Measurements from ENCODE around the gene HK2.

The HK2 gene

DNA sequence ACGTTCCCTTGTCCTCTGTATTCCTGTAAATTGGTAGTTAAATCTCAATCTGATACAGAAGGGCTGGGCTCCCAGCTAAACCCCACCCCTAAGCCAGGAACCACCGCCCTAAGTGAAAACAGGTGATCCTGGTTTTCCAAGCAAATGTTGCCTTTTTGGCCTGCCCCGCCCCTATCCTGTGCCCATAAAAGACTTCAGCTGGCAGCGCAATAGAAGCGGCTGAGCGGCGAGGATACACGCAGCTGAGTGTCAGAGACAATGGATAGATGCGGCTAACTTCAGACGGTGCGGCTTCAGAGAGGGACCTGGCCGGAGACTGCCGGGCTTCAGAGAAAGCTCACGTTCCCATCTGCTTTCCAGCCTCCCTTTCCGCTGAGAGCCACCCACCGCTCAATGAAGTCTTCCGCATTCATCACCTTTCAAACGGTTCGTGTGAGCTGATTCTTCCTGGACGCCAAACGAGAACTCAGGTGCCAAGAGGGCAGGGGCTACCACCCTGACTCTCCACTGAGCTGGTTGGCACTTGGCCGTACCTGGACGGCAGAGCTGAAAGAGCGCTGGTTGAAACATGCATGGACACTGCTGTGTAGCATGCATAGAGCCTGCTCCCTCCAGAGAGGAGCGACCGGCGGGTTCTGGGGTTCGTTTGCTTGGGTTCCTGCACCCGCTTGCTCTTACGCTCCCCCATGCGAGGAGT lies 75.0 kb downstream of the HK2 start:
- peaks cover 5% of the 10 kb centered on the region for H3K36me3 Mint-ChIP-seq (ENCODE audit: low read depth)
- no peak overlapping the region for H3K4me3 Mint-ChIP-seq
- H3K27me3 Mint-ChIP-seq: peaks cover 49% of the 10 kb centered on the region
- H3K27ac Mint-ChIP-seq: no peak overlapping the region
- H3K9me3 Mint-ChIP-seq: no peaks in the 10 kb centered on the region
- H3K4me1 Mint-ChIP-seq (ENCODE audit: low read depth): no peaks in the 10 kb centered on the region

GRCh38 chr2:74910245-74910644 lies 76.3 kb downstream of the HK2 start:
- no peak overlapping the region for H3K4me3 Mint-ChIP-seq
- H3K36me3 Mint-ChIP-seq (ENCODE audit: low read depth): peaks cover 5% of the 10 kb centered on the region
- H3K27ac Mint-ChIP-seq: no peak overlapping the region
- peaks cover under 1% of the 10 kb centered on the region for H3K4me1 Mint-ChIP-seq (ENCODE audit: low read depth)
- peaks cover 55% of the 10 kb centered on the region for H3K27me3 Mint-ChIP-seq
- no peaks in the 10 kb centered on the region for H3K9me3 Mint-ChIP-seq

DNA sequence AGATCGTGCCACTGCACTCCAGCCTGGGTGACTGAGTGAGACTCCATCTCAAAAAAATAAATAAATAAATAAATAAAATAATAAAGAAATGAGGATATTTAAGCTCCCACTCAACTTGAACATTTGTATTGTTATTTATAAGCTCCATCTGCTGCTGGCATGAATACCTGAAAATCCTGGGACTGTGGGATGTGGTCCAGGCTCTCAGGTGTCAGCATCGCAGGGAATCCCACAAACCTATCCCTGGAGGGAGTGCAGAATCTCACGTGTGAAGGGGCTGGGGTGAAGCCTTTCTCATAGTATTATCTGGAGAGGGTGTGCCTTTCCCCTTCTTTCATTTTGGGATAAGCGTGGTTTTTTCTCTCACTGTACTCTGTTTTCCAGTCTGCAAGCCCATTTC lies 77.1 kb downstream of the HK2 start:
- H3K36me3 Mint-ChIP-seq (ENCODE audit: low read depth): peaks cover 5% of the 10 kb centered on the region
- no peak overlapping the region for H3K27ac Mint-ChIP-seq
- peaks cover 56% of the 10 kb centered on the region for H3K27me3 Mint-ChIP-seq

DNA sequence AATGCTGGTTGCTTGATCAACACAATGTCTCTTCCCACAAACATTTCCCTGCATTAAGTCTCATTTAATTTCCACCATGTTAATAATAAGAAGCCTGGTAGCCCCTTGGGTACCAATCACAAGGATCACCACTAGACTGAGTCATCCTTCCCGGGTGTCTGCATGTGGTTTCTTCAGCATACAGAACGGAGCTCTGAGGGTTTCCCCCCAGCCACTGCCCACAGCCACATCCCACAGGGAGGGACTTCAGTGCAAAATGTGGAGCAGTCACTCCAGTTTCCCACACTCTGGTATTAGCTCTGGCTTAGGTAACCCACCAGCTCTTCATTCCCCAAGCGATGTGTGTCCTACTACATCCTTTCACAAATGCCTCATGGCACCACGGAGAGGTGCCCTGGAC lies 81.8 kb downstream of the HK2 start:
- Mint-ChIP-seq H3K27me3 (peaks cover 39% of the 10 kb centered on the region), H3K27ac (no peak overlapping the region), H3K4me1 (ENCODE audit: low read depth) (peaks cover 12% of the 10 kb centered on the region), H3K4me3 (no peak overlapping the region), H3K9me3 (no peaks in the 10 kb centered on the region), H3K36me3 (ENCODE audit: low read depth) (no peaks in the 10 kb centered on the region)

More for the DNA sequence above, 77.1 kb downstream of the HK2 start:
- Mint-ChIP-seq H3K4me1 (ENCODE audit: low read depth) (peaks cover 8% of the 10 kb centered on the region), H3K9me3 (no peaks in the 10 kb centered on the region), H3K4me3 (no peak overlapping the region)

DNA sequence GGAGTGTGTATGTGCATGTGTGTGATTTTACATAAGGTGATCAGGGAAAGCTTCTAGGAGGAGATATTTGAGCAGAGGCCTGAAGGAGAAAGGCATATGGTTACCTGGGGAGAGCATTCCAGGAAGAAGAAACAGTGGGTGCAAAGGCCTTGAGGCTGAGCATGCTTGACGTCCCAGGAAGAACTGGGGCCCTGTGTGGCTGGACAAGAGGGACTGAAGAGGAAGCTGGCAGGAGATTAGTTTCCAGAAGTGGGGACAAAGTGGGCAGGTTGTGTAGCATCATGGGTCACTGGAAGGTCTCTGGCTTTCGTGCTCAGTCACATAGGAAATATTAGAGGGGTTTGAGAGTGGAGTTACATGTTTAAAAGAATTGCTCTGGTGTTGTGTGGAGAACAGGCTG lies 82.5 kb downstream of the HK2 start:
- Mint-ChIP-seq H3K4me1 (ENCODE audit: low read depth) (peaks cover 12% of the 10 kb centered on the region), H3K36me3 (ENCODE audit: low read depth) (no peaks in the 10 kb centered on the region), H3K4me3 (no peak overlapping the region), H3K27me3 (peaks cover 35% of the 10 kb centered on the region), H3K9me3 (no peaks in the 10 kb centered on the region), H3K27ac (no peak overlapping the region)

GRCh38 chr2:74917702-74918619 lies 84.0 kb downstream of the HK2 start:
- Mint-ChIP-seq H3K4me1 (ENCODE audit: low read depth) (peaks cover 12% of the 10 kb centered on the region), H3K9me3 (no peaks in the 10 kb centered on the region), H3K27me3 (peaks cover 23% of the 10 kb centered on the region), H3K27ac (no peak overlapping the region), H3K4me3 (no peak overlapping the region), H3K36me3 (ENCODE audit: low read depth) (no peaks in the 10 kb centered on the region)

DNA sequence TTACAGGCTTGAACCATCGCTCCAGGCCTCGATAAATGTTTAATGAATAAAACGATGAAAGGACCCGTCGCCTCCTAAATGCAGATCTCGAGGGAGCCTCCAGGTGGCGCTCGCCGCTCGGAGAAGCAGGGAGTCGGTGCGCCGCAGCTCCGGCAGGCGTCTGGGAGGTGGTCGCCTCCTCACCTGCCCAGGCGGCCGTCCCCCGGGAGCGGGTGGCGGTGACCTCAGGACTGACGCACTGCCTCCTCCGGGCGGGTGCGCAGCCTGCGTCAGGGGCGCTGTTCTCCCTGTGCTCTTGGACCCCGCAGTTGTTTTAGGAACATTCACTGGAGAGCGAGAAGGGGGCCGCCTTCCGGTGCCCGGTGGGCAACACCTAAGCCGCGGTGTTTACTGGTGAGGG lies 85.9 kb downstream of the HK2 start:
- Mint-ChIP-seq H3K9me3 (no peaks in the 10 kb centered on the region), H3K27ac (no peak overlapping the region), H3K4me3 (no peak overlapping the region), H3K36me3 (ENCODE audit: low read depth) (no peaks in the 10 kb centered on the region), H3K4me1 (ENCODE audit: low read depth) (peaks cover 12% of the 10 kb centered on the region), H3K27me3 (peaks cover 18% of the 10 kb centered on the region)

DNA sequence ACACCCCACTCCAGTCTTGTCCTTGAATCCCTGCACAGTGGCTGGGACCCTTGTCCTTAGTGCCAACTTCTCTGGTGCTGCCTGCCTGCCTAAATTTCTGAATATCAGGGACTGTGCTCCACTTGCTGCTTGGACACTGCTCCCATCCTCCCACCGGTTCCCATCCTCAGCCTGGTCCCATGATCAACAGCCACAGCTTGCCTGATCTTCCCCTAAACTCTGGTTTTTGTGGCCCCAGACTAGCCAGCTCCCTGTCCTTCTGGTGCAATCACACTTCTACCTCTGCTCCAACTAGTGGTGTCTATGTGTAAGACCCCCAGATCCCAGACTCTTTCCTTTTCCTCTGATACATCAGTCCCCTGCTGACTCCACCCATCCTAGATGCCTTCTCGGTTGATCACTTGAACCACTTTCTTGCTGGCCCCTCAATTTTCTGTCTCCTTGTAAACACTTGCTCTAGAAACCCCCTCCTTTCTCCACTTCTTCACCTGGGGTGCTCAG lies 87.4 kb downstream of the HK2 start:
- Mint-ChIP-seq H3K27ac (no peak overlapping the region), H3K4me3 (no peak overlapping the region), H3K27me3 (peaks cover 12% of the 10 kb centered on the region), H3K9me3 (no peaks in the 10 kb centered on the region), H3K4me1 (ENCODE audit: low read depth) (peaks cover 2% of the 10 kb centered on the region), H3K36me3 (ENCODE audit: low read depth) (no peaks in the 10 kb centered on the region)

DNA sequence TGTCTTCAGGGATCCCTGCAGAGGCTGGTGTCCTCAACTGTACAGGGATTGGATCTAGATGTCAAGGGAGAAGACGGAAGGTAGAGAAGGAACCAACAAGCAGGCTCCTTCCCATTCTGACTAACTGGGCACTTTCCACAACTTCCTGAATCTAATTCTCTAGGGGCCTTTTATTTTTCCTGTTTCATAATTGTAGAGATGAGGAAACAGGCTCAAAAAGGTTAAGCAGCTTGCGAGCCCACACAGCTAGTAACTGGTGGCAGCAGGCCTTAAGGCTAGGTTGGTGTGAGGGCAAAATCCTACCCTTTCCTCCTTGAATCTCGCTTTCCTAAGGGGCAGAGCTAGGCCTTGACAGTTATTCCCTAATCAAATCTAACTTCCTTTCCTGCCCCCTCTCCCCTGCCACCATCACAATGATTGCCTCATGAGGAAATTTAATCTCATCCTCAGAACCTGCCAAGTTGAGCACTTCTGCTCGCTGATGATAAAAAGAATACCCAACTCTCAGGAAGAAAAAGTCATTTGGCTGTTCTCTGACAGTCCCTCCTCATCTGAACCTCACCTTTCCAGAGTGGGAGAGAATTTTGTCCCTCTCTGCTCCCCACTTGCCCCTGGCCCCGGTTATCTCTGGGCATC lies 88.8 kb downstream of the HK2 start:
- Mint-ChIP-seq H3K36me3 (ENCODE audit: low read depth) (no peaks in the 10 kb centered on the region), H3K27ac (no peak overlapping the region)

DNA sequence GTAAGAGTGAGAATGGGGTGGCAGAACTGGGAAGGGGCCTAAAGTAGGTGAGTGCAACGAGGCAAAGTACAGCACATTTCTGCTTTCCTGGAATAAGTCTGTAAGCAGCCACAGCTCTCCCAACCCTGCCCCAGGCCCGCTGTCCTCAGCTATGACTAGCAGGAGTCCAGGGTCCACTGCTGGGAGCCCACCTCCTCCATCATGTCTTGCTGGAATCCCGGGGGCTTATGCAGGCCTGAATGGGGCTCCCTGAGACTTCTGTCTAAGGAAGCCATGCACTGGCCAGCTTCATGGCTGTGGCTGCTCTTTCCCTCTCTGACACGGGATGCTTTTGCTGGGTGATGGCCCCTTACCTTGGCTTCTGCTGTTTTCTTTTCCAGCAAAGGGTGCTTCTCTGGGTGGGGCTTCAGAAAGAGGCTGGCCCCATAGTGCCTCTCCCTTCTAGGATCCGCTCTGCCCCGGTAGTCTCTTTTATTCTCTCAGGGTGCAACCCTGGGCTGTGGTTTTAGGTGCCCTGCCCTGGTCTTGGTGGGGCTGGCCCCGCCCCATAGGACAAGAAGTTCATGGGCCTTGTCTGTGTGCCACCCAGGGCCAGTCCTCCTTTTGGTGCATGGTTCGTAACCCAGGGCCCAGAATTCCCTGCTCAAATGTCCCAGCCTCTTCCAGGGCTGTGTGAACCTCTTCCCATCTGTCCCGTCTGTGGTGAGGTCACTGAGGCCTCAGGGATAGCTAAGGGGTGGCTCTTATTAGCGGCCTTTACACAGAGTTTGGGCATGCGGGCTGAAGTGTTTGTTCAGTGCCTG lies 90.7 kb downstream of the HK2 start:
- H3K36me3 Mint-ChIP-seq (ENCODE audit: low read depth): no peaks in the 10 kb centered on the region
- no peak overlapping the region for H3K27ac Mint-ChIP-seq
- H3K9me3 Mint-ChIP-seq: no peaks in the 10 kb centered on the region
- no peaks in the 10 kb centered on the region for H3K4me1 Mint-ChIP-seq (ENCODE audit: low read depth)
- peaks cover 11% of the 10 kb centered on the region for H3K27me3 Mint-ChIP-seq
- no peak overlapping the region for H3K4me3 Mint-ChIP-seq

More for the DNA sequence above, 88.8 kb downstream of the HK2 start:
- Mint-ChIP-seq H3K9me3 (no peaks in the 10 kb centered on the region), H3K4me3 (no peak overlapping the region), H3K4me1 (ENCODE audit: low read depth) (no peaks in the 10 kb centered on the region), H3K27me3 (peaks cover 5% of the 10 kb centered on the region)

GRCh38 chr2:74925361-74925786 lies 91.4 kb downstream of the HK2 start:
- no peaks in the 10 kb centered on the region for H3K36me3 Mint-ChIP-seq (ENCODE audit: low read depth)
- peaks cover 11% of the 10 kb centered on the region for H3K27me3 Mint-ChIP-seq
- H3K9me3 Mint-ChIP-seq: no peaks in the 10 kb centered on the region
- H3K27ac Mint-ChIP-seq: no peak overlapping the region
- no peak overlapping the region for H3K4me3 Mint-ChIP-seq
- no peaks in the 10 kb centered on the region for H3K4me1 Mint-ChIP-seq (ENCODE audit: low read depth)

DNA sequence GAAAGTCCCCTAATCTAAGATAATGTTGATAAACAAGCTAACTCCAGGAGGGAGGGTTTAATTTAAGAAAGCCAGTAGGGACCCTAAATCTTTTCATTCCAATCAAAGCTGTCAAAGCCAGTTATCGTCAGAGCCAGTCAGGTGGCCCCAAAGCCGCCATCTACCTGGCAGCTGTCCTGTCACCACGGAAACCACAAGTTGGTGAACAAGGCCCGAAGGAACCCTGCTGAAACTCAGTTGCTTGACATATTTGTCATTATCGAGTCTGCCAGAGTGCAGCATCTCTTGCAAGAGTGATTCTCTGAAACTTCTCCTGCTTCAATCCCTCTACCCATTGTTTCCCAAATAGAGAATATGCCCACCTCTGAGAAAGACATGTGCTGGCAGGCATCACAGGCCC lies 93.7 kb downstream of the HK2 start:
- Mint-ChIP-seq H3K27ac (no peak overlapping the region), H3K4me3 (no peak overlapping the region), H3K4me1 (ENCODE audit: low read depth) (no peaks in the 10 kb centered on the region), H3K27me3 (peaks cover 15% of the 10 kb centered on the region), H3K9me3 (no peaks in the 10 kb centered on the region), H3K36me3 (ENCODE audit: low read depth) (no peaks in the 10 kb centered on the region)

DNA sequence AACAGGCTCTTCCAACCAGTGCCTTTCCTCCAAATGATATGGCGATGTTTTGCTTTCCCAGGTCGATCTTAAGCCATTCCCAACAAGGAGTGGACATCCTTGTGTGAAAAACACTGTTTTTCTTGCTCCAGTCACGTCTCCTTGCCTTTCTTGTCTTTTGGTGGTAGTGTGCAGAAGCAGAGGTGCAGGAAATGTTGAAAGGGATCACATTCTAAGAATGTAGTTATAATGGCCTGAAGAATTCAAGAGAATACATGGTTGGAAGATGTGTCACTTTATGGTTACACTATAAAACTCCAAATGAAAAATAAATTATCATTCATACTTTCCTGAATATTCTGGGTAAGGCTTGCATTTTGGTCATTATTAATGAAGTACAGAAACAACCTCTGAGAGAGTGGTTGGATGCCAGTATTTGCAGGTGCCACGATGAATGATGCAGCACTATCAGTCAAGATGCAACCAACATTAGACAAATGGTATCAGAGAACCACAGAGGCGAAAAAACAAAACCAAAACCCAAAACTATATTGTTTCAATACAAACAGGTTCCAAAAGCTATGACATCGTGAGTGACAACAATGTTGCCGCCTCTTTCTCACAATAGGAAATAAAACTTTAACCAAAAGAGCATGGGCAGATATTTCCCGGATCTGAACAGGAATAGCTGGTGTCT lies 97.0 kb downstream of the HK2 start:
- Mint-ChIP-seq H3K27me3 (peaks cover 38% of the 10 kb centered on the region), H3K4me1 (ENCODE audit: low read depth) (no peaks in the 10 kb centered on the region), H3K36me3 (ENCODE audit: low read depth) (no peaks in the 10 kb centered on the region), H3K4me3 (no peak overlapping the region), H3K27ac (no peak overlapping the region), H3K9me3 (no peaks in the 10 kb centered on the region)

GRCh38 chr2:74931940-74932339 lies 98.0 kb downstream of the HK2 start:
- Mint-ChIP-seq H3K4me1 (ENCODE audit: low read depth) (no peaks in the 10 kb centered on the region), H3K9me3 (no peaks in the 10 kb centered on the region), H3K4me3 (no peak overlapping the region), H3K27me3 (peaks cover 48% of the 10 kb centered on the region), H3K27ac (no peak overlapping the region), H3K36me3 (ENCODE audit: low read depth) (no peaks in the 10 kb centered on the region)
